ENCODE measurements around the gene AK9.

GRCh38 chr6:109465772-109466171 is 225.2 kb downstream of the AK9 start:
- no peak for TF ChIP-seq HCFC1 (IDR thresholded peaks at IDR 0.05; ENCODE audit: low read depth, low read length)
- TF ChIP-seq ZNF282 (CRISPR knock-in tag; IDR thresholded peaks at IDR 0.05): no peak
- TF ChIP-seq SIRT6 (IDR thresholded peaks at IDR 0.05; ENCODE audit: low read depth, low read length): no peak
- TF ChIP-seq, protein P1, sequence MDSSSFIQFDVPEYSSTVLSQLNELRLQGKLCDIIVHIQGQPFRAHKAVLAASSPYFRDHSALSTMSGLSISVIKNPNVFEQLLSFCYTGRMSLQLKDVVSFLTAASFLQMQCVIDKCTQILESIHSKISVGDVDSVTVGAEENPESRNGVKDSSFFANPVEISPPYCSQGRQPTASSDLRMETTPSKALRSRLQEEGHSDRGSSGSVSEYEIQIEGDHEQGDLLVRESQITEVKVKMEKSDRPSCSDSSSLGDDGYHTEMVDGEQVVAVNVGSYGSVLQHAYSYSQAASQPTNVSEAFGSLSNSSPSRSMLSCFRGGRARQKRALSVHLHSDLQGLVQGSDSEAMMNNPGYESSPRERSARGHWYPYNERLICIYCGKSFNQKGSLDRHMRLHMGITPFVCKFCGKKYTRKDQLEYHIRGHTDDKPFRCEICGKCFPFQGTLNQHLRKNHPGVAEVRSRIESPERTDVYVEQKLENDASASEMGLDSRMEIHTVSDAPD (CRISPR knock-in tag; IDR thresholded peaks at IDR 0.05): no peak
- TF ChIP-seq RCOR1 (IDR thresholded peaks at IDR 0.05; ENCODE audit: borderline replicate concordance in 1 of 2, low read depth in 2 of 2, low read length in 2 of 2): no peak

Data from K562 (cell line).